NCI-H1105 (cell line): ENCODE measurements around the gene TOPORS.
"Not testable (repeated sequence)": the region's sequence is repeated elsewhere in the genome, so short reads cannot be mapped to it uniquely, and the experiment has no call there.

Experiments used
- DNase-seq: peaks from one replicate; lab custom pipeline; 2025; lab: John Stamatoyannopoulos, UW

Gene TOPORS

DNA sequence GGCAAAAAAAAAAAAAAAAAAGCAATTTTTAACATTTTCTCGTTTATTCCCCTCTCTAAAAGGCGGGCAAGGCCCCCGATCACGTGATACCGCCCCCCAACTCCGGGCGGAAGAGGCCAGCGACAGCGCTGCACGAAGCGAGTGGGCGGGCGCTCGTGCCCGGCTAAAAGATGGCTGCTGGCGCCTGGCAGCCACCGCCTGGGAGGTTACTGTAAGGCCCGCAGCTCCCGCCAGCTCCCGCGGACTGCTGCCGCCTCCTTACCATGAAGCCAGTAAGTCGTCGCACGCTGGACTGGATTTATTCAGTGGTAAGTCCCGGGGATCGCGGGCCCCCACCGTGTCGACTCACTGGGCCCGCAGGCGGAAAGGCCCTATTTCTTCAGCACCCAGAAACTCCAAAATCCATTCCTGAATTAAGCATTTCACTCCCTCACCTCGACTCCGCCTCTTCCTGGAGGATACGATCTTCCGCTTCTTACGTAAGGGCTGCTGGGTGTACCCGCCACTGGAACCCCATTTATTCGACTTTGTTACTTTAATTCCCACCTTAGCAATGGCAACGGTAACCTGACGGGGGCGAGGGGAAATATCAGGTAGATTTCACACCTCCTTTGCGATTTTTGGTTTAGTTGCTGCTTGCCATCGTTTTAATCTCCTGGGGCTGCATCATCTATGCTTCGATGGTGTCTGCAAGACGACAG is at the start of gene TOPORS, which contains the start of gene SMIM27:
Gene TOPORS (minus strand): TSS at position 415 of the 701 bp plus-strand sequence. CDS start 150 bp downstream, at position 265.
Gene SMIM27 (plus strand): TSS at position 156 of the 701 bp plus-strand sequence. CDS start 108 bp downstream, at position 264.
- peak; percentile 91 for DNase-seq

DNA sequence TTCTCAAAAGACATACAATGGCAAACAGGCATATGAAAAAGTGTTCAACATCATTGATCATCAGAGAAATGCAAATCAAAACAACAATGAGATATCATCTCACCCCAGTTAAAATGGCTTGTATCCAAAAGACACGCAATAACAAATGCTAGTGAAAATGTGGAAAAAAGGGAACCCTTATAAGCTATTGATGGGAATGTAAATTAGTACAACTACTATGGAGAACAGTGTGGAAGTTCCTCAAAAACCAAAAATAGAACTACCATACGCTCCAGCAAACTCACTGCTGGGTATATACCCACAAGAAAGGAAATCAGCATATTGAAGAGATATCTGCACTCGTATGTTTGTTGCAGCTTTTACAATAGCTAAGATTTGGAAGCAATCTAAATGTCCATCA is 46.6 kb upstream of the TOPORS start:
- DNase-seq, result not testable (repeated sequence)

DNA sequence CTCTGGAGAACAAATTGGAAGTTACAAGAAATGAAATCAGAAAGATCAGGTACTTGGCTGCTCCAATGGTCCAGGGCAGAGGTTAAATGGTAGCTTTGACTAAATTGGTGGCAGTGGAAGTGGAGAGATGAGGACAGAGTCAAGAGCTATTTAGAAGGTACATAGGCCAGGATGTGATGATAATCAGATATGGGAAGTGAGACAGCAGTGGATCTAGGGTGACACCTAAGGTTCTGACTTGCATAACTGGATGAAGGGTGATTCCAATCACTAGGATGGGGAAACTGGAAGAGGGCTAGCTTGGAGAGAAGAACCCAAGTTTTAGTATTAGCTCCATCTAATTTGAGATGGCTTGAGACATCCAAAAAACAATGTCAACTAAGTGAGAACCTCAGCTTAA is 44.5 kb upstream of the TOPORS start:
- no peak for DNase-seq

DNA sequence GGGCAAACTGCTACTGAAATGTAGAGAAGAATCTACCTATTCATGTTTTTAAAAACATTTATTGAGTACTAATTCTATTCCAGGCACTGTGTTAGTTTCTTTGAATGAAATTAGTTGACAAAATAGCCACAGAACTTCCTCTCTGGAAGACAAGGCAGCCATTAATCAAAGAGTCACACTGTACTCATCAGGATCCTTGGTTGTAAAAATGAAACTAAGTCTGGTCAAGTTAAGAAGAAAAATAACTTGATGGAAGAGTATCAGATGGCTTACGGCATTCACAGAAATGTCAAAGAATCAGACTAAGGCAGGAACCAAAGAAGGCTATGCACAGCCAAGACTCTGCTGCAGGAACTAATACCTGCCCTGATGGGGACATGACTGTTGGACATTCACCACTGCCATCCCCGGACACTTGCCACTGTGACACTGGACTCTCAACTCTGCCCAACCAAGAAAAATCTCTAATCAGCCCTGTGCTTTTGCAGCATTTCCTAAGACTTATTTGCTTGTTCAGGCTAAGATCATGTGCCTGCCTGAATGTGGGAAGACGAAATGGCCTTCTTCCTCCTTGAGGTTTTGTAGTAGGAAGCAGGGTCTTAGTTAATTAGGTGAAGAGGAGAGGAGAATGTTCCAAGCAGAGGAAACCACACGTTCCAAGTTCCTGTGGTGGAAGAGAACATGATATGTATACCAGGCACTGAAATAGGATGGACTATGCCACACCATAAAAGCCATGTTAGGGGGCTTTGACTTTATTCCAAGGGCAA is 43.9 kb upstream of the TOPORS start:
- DNase-seq, result no peak

DNA sequence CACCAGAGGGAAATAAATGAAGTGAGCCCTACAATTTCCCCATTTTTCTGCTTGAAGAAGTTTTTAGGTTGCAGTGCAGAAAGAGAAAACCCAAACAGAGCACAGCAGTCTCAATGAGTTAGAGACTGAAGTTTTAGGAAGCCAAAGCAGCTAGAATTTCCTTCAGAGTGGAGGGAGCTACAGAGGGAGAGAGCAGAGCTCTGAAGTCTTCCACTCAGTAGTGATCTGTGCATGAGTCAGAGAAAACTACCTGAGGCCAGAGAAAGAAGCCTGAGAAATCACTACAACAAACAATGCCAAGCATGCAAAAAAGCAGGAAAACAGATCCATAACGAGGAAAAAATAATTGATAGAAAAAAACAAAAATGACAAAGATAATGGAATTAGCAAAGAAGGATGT is 38.5 kb upstream of the TOPORS start:
- no peak for DNase-seq

DNA sequence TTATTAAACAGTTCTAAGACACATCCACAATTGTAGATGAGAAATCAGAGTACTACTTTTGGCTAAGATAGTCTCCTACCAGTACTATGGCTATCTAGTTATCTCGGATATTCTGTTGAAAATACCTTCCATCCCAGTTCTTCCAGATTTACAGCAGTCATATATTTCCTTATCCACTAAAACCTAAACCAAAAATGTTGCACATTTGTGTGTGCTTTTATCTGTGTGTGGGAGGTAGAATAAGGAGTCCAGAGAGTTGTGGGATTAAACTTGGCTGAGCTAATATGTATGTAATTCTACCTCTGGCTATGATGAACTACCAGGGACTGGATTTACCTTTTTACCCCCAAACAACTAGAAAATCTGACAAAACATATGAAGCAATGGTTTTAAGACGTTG is 38.1 kb upstream of the TOPORS start:
- no peak for DNase-seq

DNA sequence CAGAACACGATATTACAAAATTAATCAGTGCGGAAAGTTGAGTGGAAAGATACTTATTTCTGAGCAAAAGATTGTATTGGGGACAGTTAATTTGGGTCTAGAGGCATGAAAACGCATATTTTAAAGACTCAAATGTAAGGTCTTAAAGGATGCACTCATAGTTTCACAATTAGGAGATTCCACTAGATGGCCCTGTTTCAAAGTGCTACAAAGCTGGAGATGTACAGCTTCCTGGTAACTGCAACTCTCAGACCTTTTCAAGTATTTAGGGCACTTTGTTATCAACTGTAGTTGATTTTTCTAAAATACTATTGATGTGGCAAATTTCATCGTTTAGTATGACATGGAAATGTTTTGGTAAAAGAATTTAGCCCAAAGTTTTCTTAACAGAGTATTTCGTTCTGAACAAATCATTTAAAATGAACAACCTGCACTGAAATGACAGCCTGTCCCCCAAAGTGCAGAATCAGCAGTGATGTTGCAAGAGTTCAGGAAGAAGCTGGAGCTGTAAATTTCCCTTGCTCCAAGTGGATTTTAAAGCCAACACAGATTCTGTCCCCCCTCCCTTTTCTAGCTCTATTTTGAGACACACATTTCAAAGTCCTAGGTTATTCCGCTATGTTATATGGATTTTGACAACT is 36.8 kb upstream of the TOPORS start:
- DNase-seq, result no peak

DNA sequence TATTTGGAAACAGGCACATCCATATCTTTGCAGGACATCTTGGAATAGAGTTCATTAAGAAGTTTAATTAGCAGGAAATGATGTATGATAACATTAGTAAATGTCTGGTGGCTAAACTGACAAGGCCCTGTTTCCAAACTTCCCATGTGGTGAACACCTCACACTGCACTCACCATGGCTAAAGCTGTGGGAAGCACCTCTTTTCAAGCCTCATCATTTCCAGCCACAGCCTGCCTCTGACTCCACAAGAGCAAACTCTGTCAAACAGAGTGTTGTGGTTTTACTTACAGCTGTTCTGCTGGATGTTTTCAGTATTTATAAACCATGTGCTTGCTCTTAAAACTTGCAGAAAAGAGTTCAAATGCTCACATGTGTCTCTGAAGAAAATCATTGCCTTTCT is 35.5 kb upstream of the TOPORS start:
- DNase-seq, result no peak

DNA sequence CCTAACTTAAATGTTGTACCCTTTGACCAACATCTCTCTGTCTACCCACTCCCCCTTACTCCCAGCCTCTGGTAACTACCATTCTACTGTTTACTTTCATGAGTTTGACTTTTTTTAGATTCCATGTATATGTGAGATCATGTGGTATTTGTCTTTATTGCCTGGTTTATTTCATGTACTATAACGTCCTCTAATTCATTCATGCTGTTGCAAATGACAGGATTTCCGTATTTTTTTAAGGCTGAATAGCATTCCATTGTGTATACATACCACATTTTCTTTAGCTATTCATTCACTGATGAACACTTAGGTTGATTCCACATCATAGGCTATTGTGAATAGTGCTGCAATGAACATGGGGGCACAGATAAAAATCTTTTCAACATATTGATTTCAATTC is 32.4 kb upstream of the TOPORS start:
- no peak for DNase-seq

DNA sequence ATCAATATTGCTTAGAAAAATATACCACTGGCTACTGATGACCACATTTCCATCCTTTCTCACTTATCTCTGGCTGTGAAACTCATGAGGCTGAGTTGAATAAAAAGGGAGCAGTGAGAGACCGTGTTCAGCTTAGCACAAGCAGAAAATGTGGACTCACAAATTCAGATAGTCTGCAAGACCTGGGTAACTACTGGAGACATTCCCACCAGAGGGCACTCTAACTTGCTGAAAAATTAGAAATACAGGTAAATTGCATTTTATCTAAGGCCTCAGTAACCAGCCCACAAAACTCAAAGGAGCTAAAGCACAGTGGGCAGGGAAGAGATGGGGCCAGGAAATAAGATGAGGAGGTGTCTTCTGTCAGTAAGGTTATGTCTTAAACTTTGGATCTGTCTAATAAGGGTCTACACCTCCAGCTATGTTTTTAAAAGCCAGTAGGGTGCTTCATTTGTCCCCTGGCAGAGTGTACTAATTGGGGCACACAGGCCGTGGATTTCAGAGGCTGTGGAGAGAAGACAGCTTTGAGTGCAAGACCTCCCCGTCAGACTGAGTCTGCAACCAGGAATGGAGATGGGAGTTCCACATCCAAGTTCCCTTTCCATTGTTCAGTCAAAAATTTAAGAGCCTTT is 29.2 kb upstream of the TOPORS start:
- DNase-seq, result peak; percentile 43

DNA sequence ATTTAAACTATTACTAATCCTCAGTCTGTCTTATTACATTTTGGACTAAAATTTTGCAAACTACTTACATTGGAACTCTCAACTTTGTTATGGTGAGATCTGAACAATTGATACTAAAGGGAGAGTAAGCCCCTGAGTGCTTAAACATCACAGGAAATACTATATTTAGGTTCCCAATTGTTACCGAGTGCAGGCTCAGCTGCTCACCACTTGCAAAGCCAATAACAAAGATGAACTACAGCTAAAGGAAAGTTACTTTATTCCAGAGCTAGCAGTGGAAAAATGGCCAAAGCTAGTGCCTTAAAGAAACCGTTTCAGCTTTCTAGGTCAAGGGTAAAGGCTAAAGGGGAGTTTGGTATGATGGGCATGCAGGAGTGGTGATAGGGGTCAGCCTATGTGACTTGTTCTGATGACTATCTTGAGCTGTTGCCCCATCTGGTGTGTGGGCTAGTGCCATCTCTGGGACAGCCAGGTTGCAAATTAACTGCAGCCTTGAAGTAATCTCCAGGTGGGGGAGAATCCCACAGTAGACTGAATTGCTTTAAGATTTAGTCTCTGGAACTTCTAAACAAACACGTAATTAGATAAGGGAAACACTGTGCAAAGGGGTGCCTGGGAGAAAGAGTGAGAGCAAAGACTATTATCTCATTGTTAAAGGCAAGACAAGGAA is 28.4 kb upstream of the TOPORS start:
- no peak for DNase-seq

DNA sequence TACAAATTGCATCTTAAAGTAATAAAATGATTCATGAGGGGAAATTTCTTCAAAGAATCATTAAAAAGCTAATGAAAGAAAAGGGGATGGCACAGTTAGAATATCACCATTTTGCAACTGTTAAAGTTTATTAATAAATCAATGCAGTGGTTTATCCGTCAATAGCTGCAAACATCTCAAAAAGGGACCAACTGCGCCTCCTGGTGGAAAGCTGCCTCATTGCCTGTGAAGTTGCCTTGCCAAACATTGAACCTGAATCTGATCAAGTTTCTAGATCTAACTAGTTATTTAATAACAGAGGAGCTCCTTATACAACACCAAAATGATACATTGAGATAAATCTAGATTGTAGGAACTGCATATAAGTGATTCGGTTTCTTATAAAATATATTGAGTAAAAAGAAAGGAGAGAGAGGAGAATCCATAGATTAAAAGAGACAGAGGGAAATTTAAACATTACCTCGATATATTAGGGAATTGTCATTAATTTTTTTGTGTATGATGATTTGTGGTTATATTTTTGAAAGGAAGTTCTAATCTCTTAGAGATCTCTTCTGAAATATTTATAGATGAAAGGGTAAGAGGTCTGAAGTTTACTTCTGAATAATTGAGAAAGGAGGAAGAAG is 27.4 kb upstream of the TOPORS start:
- peak; percentile 46 for DNase-seq

DNA sequence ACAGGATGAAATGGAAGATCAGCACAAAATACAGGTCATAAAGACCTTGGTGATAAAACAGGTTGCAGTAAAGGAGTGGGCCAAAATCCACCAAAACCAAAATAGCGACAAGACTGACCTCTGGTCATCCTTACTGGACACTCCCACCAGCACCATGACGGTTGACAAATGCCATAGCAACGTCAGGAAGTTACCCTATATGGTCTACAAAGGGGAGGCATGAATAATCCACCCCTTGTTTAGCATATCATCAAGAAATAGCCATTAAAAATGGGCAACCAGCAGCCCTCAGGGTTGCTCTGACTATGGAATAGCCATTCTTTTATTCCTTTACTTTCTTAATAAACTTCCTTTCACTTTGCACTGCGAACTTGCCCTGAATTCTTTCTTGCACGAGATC is 26.6 kb upstream of the TOPORS start:
- DNase-seq, result no peak

DNA sequence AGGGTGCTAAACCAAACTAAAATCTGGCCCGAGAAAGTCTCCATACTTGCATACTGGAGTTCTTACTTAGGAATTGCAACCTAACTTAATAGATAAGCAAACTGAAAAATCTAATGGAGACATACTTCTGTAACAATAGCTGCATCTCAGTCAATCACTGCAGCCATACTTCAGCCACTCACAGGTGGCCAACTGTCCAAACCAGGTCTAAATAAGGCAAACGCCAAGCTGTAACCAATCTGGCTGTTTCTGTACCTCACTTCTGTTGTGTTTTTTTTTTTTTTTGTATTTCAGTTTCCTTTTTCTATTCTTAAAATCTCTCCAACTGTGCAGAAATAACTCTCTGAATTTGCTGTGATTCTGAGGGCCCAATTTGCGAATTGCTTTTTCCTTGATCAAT is 24.9 kb upstream of the TOPORS start:
- DNase-seq, result no peak

DNA sequence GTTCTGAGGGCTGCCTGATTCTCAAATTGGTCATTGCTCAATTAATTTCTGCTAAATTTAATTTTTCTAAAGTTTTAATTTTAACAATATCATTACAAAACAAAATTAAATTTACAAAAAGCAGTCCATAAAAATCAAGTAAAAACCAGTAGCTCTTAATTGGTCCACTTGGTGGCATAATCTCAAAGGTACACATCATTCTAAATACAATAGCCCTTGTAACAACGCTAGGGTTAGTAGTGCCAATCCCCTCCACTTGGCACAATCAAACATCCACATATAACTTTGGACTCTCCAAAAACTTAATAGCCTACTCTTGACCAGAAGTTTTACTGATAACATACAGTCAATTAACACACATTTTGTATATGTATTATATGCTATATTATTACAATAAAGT is 22.5 kb upstream of the TOPORS start:
- DNase-seq, result no peak

DNA sequence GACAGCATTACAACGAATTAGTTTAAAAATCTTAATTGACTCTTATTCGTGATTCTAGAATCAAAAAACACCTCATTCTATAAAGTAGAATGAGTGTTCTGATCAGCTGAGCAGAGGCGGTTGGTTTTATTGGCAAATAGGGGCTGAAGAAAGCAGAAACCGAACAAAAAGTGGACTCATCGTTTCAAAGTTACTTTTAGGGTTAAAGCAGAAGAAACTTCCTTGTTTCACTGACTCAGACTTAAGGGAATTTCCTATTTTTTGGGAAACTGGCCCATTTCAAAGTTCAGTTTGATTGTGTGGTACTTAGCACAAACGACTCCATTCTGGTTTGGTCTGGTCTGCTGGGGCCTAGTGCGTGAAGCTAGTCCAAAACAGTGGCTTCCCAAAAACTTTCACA is 21.4 kb upstream of the TOPORS start:
- DNase-seq, result no peak

DNA sequence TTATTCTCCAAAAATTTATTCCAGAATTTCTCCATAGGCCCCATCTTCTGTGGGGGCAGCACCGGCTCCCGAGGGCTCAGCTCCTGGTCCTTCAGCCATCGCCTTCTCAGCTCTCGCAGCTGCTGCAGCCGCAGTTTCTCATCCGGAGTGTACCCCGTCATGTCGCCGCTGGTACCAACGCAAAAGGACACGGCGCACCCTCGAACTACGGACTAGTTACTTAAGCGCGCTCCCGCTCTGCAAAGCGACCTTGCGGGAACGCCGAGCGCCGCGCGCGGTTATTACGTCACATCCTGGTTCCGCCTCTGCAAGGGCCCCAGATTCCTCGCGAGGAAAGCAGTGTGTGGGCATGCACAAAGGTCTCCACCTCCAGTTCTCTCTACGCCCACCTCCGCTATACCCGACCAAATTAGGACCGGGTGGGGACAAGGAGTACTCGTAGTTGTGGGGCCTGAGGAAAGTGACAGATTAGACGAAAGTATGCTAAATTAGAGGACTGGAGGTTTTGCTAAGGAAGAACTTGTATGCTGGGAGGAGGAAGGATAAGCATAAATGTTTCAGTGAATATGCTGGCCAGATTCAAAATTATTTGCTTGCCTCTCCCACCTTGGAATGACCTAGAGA is 20.6 kb upstream of the TOPORS start, which contains the start of gene NDUFB6:
Gene NDUFB6 (minus strand): TSS at position 260 of the 624 bp plus-strand sequence. CDS start 99 bp downstream, at position 161.
- DNase-seq, result peak; percentile 94

DNA sequence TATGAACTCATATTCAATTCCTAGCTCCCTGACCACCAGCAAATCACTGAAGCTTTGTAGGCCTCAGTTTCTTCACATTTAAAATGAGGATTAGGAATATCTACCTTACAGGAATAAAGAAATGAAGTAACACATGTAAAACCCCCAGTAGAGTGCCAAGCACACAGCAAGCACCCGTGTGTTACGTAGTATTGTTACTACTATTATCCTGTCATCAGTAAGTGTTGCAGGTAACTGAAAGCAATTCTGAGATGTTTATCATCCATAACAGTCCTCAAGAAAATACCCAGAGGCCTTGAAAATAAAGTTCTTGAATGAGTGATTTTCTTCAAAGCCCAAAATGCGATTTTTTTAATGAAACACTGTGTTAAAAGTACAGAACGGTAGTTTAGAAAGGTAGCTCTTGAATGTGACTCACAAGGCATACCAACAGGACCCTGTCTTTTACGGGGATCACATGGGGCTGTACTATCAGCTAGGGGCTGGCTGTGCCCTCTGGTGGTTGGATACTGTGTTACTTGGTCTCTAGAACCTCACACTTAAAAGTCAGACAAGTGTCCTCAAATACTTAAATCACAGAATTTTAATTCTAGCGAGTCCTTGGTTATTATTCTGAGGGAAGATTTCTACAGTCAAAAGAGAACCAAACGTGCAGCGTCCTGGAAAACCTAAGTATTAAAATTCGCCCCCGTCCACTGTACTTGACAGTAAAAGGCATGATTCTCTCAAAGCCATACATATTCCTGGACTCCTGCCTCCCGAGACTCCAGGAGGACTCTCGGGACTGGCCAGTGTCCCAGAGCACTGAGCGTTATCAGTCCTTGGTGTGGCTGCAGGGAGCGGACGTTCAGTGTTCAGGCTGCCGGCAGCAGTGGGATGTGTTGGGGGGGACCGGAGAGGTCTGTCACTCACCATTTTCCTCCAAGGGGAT is 19.8 kb upstream of the TOPORS start:
- peak; percentile 68 for DNase-seq

DNA sequence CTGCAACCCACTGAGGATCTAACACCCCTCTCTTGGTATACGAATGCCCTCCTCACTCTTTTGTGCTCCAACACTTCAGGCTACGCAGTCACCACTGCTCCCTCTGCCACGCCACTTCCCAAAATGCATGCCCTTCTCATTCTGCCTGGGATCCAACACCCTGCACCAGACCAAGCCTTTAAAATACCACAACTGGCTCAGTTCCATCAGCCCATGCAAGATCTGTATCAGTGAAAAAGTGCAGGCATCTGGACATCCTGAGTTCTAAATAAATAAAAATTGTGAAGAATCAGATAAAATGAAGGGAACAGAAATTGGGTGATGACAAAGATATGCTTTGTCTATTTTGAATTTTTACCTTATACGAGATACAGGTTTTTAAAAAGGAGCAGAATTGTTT is 17.9 kb upstream of the TOPORS start:
- no peak for DNase-seq

DNA sequence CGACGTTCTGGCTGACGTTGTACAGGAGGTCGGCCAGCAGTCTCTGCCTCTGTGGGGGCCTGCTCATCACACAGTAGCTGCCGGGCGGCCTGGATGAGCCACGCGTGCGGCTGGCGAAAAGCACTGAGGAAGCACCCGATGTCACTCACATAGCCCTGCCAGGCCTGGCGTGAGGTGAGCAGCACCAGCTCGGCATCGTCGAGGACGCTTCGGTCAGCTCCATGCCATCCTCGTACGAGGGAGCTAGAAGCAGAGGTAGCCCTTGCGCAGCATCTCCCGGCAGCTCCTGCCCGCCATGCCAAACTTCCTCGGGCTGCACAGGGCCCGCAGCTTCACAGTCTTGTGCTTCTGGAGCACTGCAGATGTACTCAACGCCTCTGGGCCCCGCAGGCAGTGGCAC is 14.4 kb upstream of the TOPORS start:
- DNase-seq, result no peak
